ENCODE data around the gene NUPR2.

DNA sequence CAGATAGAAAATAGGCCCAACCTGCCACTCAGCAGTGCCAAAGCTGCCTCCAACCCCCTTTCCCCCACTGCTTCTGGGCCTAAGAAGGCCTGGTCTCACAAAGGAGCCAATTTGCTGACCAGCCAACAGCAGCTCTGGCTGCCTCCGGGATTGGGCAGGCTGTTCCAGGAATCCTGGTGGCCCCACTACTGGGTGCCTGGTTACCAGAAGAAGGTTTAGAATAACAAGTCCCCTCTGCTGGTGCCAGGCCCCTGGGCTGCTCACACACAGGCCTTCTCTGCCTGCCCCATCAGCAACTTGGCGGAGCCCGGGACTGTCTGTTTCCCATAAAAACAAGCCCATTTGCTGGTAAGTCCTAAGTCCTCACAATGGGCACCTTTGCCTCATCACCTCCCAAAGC, 24.6 kb downstream of the NUPR2 start:
- TF ChIP-seq, protein P1, sequence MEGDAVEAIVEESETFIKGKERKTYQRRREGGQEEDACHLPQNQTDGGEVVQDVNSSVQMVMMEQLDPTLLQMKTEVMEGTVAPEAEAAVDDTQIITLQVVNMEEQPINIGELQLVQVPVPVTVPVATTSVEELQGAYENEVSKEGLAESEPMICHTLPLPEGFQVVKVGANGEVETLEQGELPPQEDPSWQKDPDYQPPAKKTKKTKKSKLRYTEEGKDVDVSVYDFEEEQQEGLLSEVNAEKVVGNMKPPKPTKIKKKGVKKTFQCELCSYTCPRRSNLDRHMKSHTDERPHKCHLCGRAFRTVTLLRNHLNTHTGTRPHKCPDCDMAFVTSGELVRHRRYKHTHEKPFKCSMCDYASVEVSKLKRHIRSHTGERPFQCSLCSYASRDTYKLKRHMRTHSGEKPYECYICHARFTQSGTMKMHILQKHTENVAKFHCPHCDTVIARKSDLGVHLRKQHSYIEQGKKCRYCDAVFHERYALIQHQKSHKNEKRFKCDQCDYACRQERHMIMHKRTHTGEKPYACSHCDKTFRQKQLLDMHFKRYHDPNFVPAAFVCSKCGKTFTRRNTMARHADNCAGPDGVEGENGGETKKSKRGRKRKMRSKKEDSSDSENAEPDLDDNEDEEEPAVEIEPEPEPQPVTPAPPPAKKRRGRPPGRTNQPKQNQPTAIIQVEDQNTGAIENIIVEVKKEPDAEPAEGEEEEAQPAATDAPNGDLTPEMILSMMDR (IDR thresholded peaks at IDR 0.05) = no peak
- no peak for TF ChIP-seq POLR2A (IDR thresholded peaks at IDR 0.05)

Measured in heart left ventricle (tissue), 13 donors.